IMR-90 (cell line): ENCODE results near the gene LMAN2. TPM values are rescaled to one million over a fixed set of nuclear protein-coding genes. Genes with fewer than 3 reads are reported as not detected.

Experiments used
- ATAC-seq: fragments of 200-7000 bp; cut with Tn5 transposase; 2 replicates; pipeline ENCODE4 v1.9.1; 2020; ENCODE audit warnings: low read depth, mild to moderate bottlenecking, moderate library complexity
- BruUV-seq: library from RNA; stranded (reverse); fragments of 400-500 nt; replicated peaks from 2 replicates; lab custom pipeline; 2021; lab: Mats Ljungman, UMichigan
- CTCF ChIA-PET: fragments of 300-600 bp; formaldehyde crosslinking; extraction: SDS; loops from one replicate; lab custom pipeline; 2021; ENCODE audit warnings: antibody characterized with exemption; lab: Yijun Ruan, JAX
- POLR2A ChIA-PET: fragments of 300-600 bp; sonication (Branson Sonifier 250); formaldehyde crosslinking; loops from one replicate; lab custom pipeline; 2022; ENCODE audit warnings: antibody characterized with exemption; ENCODE audit not compliant: unreplicated experiment; lab: Charles Lee
- DNase-seq: peaks from one replicate; pipeline ENCODE4 v3.0.0; 2013
- H2AFZ ChIP-seq: replicated peaks from 2 replicates; pipeline ENCODE3; 2013; ENCODE audit warnings: low read length, mild to moderate bottlenecking; ENCODE audit not compliant: poor library complexity
- H2AK5ac ChIP-seq: 2 replicates; pipeline ENCODE4 v1.6.1; 2013; ENCODE audit warnings: low read depth, low read length, inconsistent platforms
- H2AK9ac ChIP-seq: replicated peaks from 2 replicates; pipeline ENCODE3; 2013; ENCODE audit warnings: mild to moderate bottlenecking, low read depth, low read length, moderate library complexity; ENCODE audit not compliant: poor library complexity
- H2BK120ac ChIP-seq: 2 replicates; pipeline ENCODE4 v1.6.1; 2013; ENCODE audit warnings: low read depth, low read length, inconsistent platforms
- H2BK15ac ChIP-seq: 3 replicates; pipeline ENCODE4 v1.6.1; 2013; ENCODE audit warnings: low read depth, low read length, inconsistent platforms
- H2BK20ac ChIP-seq: 2 replicates; pipeline ENCODE4 v1.6.1; 2013; ENCODE audit warnings: low read depth, mild to moderate bottlenecking, inconsistent platforms, low read length, moderate library complexity
- H2BK5ac ChIP-seq: 2 replicates; pipeline ENCODE4 v1.6.1; 2013; ENCODE audit warnings: mild to moderate bottlenecking, low read depth, low read length, inconsistent platforms; ENCODE audit not compliant: poor library complexity, severe bottlenecking
- H3K14ac ChIP-seq: replicated peaks from 2 replicates; pipeline ENCODE4 v1.6.1; 2013; ENCODE audit warnings: low read depth, low read length, inconsistent platforms
- H3K18ac ChIP-seq: 2 replicates; pipeline ENCODE4 v1.6.1; 2013; ENCODE audit warnings: low read depth, low read length, control low read depth
- H3K23ac ChIP-seq: 2 replicates; pipeline ENCODE4 v1.6.1; 2013; ENCODE audit warnings: low read depth, low read length, inconsistent platforms
- H3K27ac ChIP-seq: 2 replicates; pipeline ENCODE4 v1.5.1; 2013; ENCODE audit warnings: mild to moderate bottlenecking, control low read depth, low read length; ENCODE audit not compliant: insufficient read depth
- H3K27me3 ChIP-seq: 2 replicates; pipeline ENCODE4 v1.6.1; 2013; ENCODE audit warnings: low read length; ENCODE audit not compliant: control insufficient read depth, insufficient read depth
- H3K36me3 ChIP-seq: 2 replicates; pipeline ENCODE4 v1.6.1; 2013; ENCODE audit warnings: low read length, mixed read lengths; ENCODE audit not compliant: control insufficient read depth, insufficient read depth
- H3K4ac ChIP-seq: 2 replicates; pipeline ENCODE4 v1.6.1; 2013; ENCODE audit warnings: low read depth, low read length, inconsistent platforms
- H3K4me1 ChIP-seq: 2 replicates; pipeline ENCODE4 v1.6.1; 2013; ENCODE audit warnings: low read length, mixed read lengths; ENCODE audit not compliant: control insufficient read depth, insufficient read depth
- H3K4me2 ChIP-seq: 2 replicates; pipeline ENCODE4 v1.6.1; 2013; ENCODE audit warnings: low read depth, mild to moderate bottlenecking, control low read depth, low read length, moderate library complexity
- H3K4me3 ChIP-seq: 2 replicates; pipeline ENCODE4 v1.5.1; 2013; ENCODE audit warnings: low read depth, mild to moderate bottlenecking, control low read depth, low read length, moderate library complexity; ENCODE audit not compliant: insufficient read depth
- H3K56ac ChIP-seq: 2 replicates; pipeline ENCODE4 v1.6.1; 2013; ENCODE audit warnings: low read length, inconsistent platforms; ENCODE audit not compliant: insufficient read depth; ENCODE audit errors: extremely low read depth
- H3K79me1 ChIP-seq, 2 experiments: 2 replicates each; pipeline ENCODE4 v1.6.1; 2013; ENCODE audit warnings: low read length in 2 of 2, inconsistent platforms in 1 of 2, low read depth in 1 of 2
- H3K9ac ChIP-seq: 2 replicates; pipeline ENCODE4 v1.6.1; 2013; ENCODE audit warnings: low read depth, low read length, control low read depth
- H3K9me1 ChIP-seq: 2 replicates; pipeline ENCODE4 v1.6.1; 2013; ENCODE audit warnings: low read length, inconsistent platforms; ENCODE audit not compliant: insufficient read depth
- H3K9me3 ChIP-seq: 2 replicates; pipeline ENCODE4 v1.6.1; 2013; ENCODE audit warnings: low read length; ENCODE audit not compliant: control insufficient read depth, insufficient read depth
- H4K20me1 ChIP-seq: 2 replicates; pipeline ENCODE4 v1.6.1; 2013; ENCODE audit warnings: low read length, inconsistent platforms; ENCODE audit not compliant: insufficient read depth
- H4K5ac ChIP-seq: 2 replicates; pipeline ENCODE4 v1.6.1; 2013; ENCODE audit warnings: mild to moderate bottlenecking, low read depth, low read length, control low read depth
- H4K8ac ChIP-seq, 2 experiments: 2 replicates each; pipeline ENCODE4 v1.6.1; 2013; ENCODE audit warnings: low read depth in 2 of 2, low read length in 2 of 2, control low read depth in 1 of 2, inconsistent platforms in 1 of 2
- H4K91ac ChIP-seq: 2 replicates; pipeline ENCODE4 v1.6.1; 2013; ENCODE audit warnings: low read depth, low read length, inconsistent platforms; ENCODE audit not compliant: insufficient read depth
- BHLHE40 ChIP-seq: fragments of 150-350 bp; IDR thresholded peaks from 2 replicates; pipeline ENCODE4 v1.6.1; 2016; ENCODE audit warnings: mild to moderate bottlenecking, low read depth, low read length
- CEBPB ChIP-seq: IDR thresholded peaks from 2 replicates; pipeline ENCODE4 v1.6.1; 2012; ENCODE audit warnings: low read depth, low read length, improper control_type of control experiment
- CHD1 ChIP-seq: IDR thresholded peaks from 2 replicates; pipeline ENCODE4 v1.6.1; 2012; ENCODE audit warnings: low read depth, low read length, improper control_type of control experiment
- ELK1 ChIP-seq: fragments of 150-350 bp; IDR thresholded peaks from 2 replicates; pipeline ENCODE4 v1.6.1; 2016; ENCODE audit warnings: low read depth, mild to moderate bottlenecking, low read length, moderate library complexity, borderline replicate concordance
- FOS ChIP-seq: fragments of 150-350 bp; IDR thresholded peaks from 2 replicates; pipeline ENCODE4 v1.6.1; 2016; ENCODE audit warnings: low read depth, low read length
- MAFK ChIP-seq: IDR thresholded peaks from 2 replicates; pipeline ENCODE4 v1.6.1; 2012; ENCODE audit warnings: low read depth, low read length, improper control_type of control experiment
- MAZ ChIP-seq: IDR thresholded peaks from 2 replicates; pipeline ENCODE4 v1.6.1; 2012; ENCODE audit warnings: low read depth, mild to moderate bottlenecking, low read length, improper control_type of control experiment, moderate library complexity, borderline replicate concordance
- MXI1 ChIP-seq: IDR thresholded peaks from 2 replicates; pipeline ENCODE4 v1.6.1; 2012; ENCODE audit warnings: low read depth, mild to moderate bottlenecking, low read length, moderate library complexity, borderline replicate concordance
- NFE2L2 ChIP-seq: fragments of 150-350 bp; IDR thresholded peaks from 2 replicates; pipeline ENCODE4 v1.6.1; 2016; ENCODE audit warnings: low read depth, mild to moderate bottlenecking, low read length
- POLR2A ChIP-seq: IDR thresholded peaks from 2 replicates; pipeline ENCODE4 v1.6.1; 2012; ENCODE audit warnings: mild to moderate bottlenecking, low read depth, low read length
- RAD21 ChIP-seq: IDR thresholded peaks from 2 replicates; pipeline ENCODE4 v1.6.1; 2012; ENCODE audit warnings: low read length, improper control_type of control experiment
- RCOR1 ChIP-seq: IDR thresholded peaks from 2 replicates; pipeline ENCODE4 v1.6.1; 2012; ENCODE audit warnings: mild to moderate bottlenecking, low read length, improper control_type of control experiment; ENCODE audit not compliant: insufficient replicate concordance
- SMC3 ChIP-seq: fragments of 150-350 bp; IDR thresholded peaks from 2 replicates; pipeline ENCODE4 v1.6.1; 2016; ENCODE audit warnings: low read depth, mild to moderate bottlenecking, antibody characterized with exemption, low read length, moderate library complexity
- USF2 ChIP-seq: fragments of 150-350 bp; IDR thresholded peaks from 2 replicates; pipeline ENCODE4 v1.6.1; 2017; ENCODE audit warnings: mild to moderate bottlenecking, antibody characterized with exemption, low read length, low read depth
- WGBS, 2 experiments: methylation state at CpG; one replicate each; pipeline versions ENCODE4 v1.1.5 to v1.1.7; 2013; ENCODE audit warnings: missing lambda C conversion rate in 2 of 2; ENCODE audit not compliant: insufficient read length in 1 of 2; ENCODE audit errors: extremely low coverage in 2 of 2; 5-methylcytosine and 5-hydroxymethylcytosine counted together
- dilution Hi-C: fragments of 300-500 bp; cut with HindIII; formaldehyde crosslinking; loops from one replicate; pipeline ENCODE4 v1.14.3; 2018; ENCODE audit warnings: low sequenced_read_pairs; ENCODE audit not compliant: unreplicated experiment
- in situ Hi-C: fragments of 300-500 bp; cut with MboI; formaldehyde crosslinking; loops from 3 replicates; pipeline ENCODE4 v1.14.3; 2019; ENCODE audit warnings: low sequenced_read_pairs, inconsistent platforms, mixed read lengths
- intact Hi-C: fragments of 100-400 bp; cut with micrococcal nuclease; formaldehyde crosslinking; loops from 2 replicates; pipeline ENCODE4 v1.10.0; 2022
- polyA plus RNA-seq, 3 experiments: library from polyadenylated mRNA; depleted of rRNA; stranded (reverse); fragments of >200 nt; gene quantifications; 2 replicates each; pipeline ENCODE4 v1.2.3, GENCODE V29; 2012; ENCODE audit warnings: low replicate concordance in 1 of 3
- total RNA-seq: library from RNA; depleted of rRNA; stranded (reverse); fragments of >200 nt; gene quantifications from 2 replicates; pipeline ENCODE4 v1.2.3, GENCODE V29; 2012

LMAN2 gene
- total and polyA plus RNA-seq, 2 of the 4 experiments (the other 2 are of a cell fraction): 253 to 303 TPM

DNA sequence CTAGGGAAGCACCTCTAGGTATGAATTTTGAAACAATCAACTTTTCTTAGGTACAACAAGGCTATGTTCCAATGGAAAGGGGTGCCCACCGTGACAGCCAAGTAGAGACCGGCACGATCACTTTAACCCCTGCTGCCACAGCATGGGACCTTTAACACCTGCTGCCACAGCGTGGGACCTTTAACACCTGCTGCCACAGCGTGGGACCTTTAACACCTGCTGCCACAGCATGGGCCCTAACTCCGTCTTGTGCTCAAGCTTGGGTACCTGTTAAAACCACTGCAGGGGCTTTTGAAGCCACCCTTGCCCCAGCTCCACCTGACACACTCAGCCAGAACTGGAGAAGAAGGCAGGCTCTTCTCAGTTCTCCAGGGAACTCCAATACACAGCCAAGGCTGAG, 21.6 kb downstream of the LMAN2 start:
- POLR2A ChIA-PET: no interaction called here
- TF ChIP-seq RAD21 (no peak), NFE2L2 (no peak), ELK1 (no peak), CHD1 (no peak), RCOR1 (no peak), MAZ (no peak), USF2 (no peak), MXI1 (no peak), MAFK (no peak), SMC3 (no peak), POLR2A (no peak), FOS (no peak), CEBPB (no peak), BHLHE40 (no peak)
- H3K18ac ChIP-seq: no peak overlapping the region
- no peak overlapping the region for H4K8ac ChIP-seq
- CTCF ChIA-PET: no interaction called here
- H2AK5ac ChIP-seq: no peak overlapping the region
- H2AFZ ChIP-seq: no peak overlapping the region
- H4K5ac ChIP-seq: no peak overlapping the region
- WGBS, 2 experiments: 73% methylated on average over 5 of the region's 6 CpGs; no CpG with 5 or more reads in 1 of the 2 experiments
- H3K9me1 ChIP-seq: peaks cover 2% of the 10 kb centered on the region; the same call in 1 of the 2 replicates
- H3K4me2 ChIP-seq: no peak overlapping the region
- H4K20me1 ChIP-seq: peaks cover 5% of the 10 kb centered on the region
- peaks cover 51% of the 10 kb centered on the region for H3K36me3 ChIP-seq
- BruUV-seq: no TSS peak
- H2BK20ac ChIP-seq: no peak overlapping the region
- H3K4me3 ChIP-seq: no peak overlapping the region
- no peaks in the 10 kb centered on the region for H3K27me3 ChIP-seq
- H2AK9ac ChIP-seq: no peak overlapping the region
- dilution Hi-C loops (no loop called here), in situ Hi-C loops (no loop called here), intact Hi-C loops (no loop called here)
- H3K79me1 ChIP-seq: peaks cover 5 to 22% of the 10 kb centered on the region in 2 experiments; a peak in 3 of 4 replicates
- no peak overlapping the region for H2BK120ac ChIP-seq
- H2BK15ac ChIP-seq: no peak overlapping the region
- H3K14ac ChIP-seq: no peak overlapping the region
- DNase-seq: no peak
- no peak overlapping the region for H4K91ac ChIP-seq
- no peak overlapping the region for H3K9ac ChIP-seq
- H3K56ac ChIP-seq: no peak overlapping the region
- peaks cover 2% of the 10 kb centered on the region; the same call in 1 of the 2 replicates for H3K4me1 ChIP-seq
- no peak overlapping the region for H3K4ac ChIP-seq
- no peak for ATAC-seq
- no peak overlapping the region for H3K23ac ChIP-seq
- H3K27ac ChIP-seq: no peak overlapping the region
- H3K9me3 ChIP-seq: no peaks in the 10 kb centered on the region
- no peak overlapping the region for H2BK5ac ChIP-seq
